GM21576 (cell line): Measurements from ENCODE around the gene ZMYND8.
"Not testable (repeated sequence)": the region's sequence is repeated elsewhere in the genome, so short reads cannot be mapped to it uniquely, and the experiment has no call there.

Experiments
- ATAC-seq: cut with Tn5 transposase; IDR thresholded peaks from one replicate; pipeline ENCODE4 v1.9.1; 2021; ENCODE audit warnings: mild to moderate bottlenecking, moderate library complexity; ENCODE audit not compliant: unreplicated experiment

The ZMYND8 gene

DNA sequence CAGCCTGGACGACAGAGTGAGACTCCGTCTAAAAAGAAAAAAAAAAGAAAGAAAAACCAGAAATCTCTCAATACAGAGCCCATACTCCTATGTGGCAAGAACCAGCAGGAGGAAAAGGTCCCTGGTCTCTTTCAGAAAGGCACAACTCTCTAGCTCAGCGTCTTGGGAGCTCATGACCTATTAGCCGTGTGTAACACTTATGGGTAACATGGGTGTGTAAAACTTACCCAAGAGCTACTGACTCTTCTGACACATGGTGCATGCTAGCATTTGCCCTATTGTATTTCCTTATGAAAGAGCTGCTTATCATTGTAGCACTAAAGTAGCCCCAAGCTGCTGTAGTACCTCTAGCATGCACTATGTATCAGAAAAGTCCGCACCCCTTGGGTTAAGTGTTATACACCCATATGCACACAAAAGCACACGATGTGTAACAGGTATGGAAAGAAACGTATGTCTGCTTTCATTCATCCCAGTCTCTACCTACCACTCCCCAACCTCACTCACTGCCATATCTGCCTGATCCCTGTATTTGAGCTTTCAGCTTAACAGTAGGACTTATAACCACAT, 85.4 kb downstream of the ZMYND8 start:
- ATAC-seq = no peak

DNA sequence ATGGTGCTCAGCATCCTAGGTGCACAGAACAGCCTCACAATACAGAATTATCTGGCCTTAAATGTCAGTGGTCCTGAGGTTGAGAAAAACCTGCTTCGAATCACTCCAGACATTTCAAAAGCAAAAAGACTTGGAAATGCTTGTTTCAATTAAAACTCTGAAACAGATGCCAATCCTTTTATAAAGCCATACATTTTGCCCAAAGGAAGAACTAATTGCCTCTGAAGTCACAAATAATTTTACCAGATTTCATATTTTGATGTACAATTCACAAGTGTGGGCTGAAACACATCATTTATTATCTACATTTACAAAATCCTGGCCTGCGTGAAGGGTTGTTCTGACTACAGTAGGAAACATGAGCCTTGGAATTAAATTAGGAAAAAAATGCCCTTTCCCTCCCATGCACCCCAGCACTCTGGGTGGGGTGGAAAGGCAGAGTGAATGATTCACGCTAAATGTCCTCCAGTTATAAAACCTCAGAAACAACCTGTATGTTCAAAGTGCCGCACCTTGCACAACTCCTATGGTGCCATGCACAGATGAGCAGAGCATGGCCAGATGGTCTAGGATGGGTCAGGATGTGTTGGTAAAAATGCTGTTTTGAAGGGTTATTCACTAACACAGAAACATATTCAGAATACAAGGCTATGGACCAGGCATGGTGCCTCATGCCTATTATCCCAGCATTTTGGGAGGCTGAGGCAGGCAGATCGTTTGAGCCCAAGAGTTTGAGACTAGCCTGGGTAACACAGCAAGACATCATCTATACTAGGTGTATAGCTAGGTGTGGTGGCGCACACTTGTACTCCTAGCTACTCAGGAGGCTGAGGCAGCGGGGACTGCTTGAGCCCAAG, 87.0 kb downstream of the ZMYND8 start:
- no peak for ATAC-seq

DNA sequence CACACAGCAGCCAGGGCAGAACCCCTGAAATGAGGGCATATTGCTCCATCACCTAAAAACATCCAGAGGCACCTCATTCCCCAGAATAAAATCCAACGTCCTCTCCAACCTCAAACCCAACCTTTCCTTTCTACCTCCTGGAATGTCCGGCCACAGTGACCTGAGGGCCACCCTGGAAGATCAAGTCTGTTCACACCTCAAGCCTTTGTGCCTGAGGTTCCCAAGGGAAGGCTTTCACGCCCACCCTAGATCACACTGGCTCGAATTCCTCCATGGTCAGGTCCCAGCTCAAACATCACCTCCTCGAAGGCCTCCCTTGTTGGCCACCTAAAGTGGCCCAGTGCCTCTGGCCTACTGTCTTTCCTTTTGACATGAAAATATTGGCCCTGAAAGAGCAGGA, 88.9 kb downstream of the ZMYND8 start:
- no peak for ATAC-seq

DNA sequence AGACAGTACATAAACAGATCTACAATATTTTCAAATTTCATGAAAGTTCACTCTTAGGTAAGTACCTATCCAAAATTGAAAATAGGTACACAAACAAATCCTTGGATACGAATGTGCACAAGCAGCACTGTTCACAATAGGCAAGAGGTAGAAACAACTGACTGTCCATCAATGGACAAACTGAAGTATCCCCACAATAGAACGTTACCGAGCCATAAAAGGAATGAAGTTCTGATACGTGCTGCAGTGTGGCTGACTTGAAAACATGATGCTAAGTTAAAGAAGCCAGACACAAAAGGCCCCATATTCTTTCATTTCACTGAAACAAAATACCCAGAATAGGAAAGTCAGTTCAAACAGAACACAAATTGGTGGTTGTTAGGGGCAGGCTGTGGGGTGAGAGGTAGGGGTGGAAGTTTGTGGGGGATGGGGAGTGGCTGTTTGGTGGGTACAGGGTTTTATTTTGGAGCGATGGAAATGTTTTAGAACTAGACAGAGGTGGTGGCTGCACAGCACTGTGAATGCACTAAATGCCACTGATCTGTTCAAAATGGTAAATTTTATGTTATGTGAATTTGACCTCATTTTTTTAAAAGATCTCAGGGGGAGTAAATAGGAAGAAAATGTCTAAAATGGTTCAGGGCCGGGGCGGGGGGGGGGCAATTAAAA, 89.5 kb downstream of the ZMYND8 start:
- no peak for ATAC-seq

DNA sequence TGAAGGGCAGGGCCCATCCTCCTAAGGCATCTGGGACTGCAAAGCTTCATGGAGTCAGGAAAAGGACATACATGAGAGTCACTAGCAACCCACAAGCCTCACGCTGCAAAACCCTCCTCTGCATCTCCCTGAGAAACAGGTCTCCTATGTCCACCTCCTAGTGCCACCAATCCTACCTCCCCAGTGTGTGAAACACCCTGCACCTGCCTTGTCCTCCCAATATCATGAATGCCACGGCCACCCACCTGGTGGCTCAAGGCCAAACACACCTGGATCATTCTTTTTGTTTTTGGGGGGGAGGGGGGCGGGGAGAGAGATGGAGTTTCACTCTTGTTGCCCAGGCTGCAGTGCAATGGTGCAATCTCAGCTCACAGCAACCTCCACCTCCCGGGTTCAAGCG, 90.5 kb downstream of the ZMYND8 start:
- ATAC-seq = no peak

DNA sequence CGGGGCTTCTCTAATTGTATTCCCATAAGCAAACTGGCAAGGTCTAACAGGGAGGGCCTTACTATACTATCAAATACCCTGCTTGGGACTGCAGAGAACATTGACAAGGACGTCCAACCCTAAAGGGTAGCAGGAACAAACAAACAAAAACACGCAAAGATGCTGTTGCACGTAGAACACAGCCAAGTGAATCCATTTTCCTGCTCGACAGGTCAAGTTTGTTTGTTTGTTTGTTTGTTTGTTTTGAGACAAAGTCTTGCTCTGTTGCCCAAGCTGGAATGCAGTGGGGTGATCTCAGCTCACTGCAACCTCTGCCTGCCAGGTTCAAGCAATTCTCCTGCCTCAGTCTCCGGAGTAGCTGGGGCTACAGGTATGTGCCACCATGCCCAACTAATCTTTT, 91.3 kb downstream of the ZMYND8 start:
- ATAC-seq = no peak

DNA sequence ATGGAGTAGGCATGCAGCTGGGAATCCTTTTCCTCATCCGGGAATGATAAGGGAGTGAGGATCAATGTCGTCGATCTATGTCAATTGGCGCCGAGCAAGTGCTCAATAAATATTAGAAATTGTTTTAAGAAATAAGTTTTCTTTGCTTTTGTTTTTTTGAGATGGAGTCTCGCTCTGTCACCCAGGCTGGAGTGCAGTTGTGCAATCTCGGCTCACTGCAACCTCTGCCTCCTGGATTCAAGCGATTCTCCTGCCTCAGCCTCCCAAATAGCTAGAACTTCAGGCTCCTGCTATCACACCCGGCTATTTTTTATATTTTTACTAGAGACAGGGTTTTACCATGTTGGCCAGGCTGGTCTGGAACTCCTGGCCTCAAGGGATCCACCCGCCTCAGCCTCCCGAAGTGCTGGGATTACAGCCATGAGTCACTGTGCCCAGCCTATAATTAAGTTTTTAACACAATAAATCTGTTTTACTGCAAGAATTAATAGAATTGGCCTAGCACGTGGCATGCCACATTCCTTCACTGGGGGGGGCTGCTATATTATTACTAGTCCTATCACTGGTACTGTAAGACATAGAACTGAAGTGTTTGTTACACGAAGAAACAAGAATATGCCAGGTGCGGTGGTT, 92.2 kb downstream of the ZMYND8 start:
- not testable (repeated sequence) for ATAC-seq

DNA sequence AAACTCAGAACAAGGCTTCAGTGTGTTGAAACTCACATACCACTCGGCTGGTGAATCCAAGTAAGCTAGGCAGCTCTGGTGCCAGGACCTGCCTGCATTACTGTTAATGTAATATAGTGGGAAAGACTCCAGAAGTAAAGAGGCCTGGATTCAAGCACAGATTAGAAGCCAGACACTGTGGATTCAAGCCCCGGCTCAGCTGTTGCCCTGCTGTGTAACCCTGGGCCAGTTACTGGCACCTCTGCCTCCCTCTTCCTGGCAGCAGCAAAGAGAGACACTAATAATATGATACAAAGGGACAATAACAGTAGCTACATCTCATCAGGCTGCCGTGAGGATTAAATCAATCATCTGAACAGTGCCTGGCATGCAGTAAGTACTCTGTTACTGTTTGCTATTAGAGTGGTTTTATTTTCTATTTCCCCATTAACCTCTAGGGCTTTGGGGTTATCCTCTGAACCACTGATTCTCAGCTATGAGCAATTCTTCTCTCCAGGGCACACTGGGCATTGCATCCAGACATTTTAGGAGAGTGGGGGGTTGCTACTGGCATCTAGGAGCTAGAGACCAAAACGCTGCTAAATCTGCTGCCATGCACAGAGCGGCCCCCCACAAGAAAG, 92.9 kb downstream of the ZMYND8 start:
- ATAC-seq = no peak

DNA sequence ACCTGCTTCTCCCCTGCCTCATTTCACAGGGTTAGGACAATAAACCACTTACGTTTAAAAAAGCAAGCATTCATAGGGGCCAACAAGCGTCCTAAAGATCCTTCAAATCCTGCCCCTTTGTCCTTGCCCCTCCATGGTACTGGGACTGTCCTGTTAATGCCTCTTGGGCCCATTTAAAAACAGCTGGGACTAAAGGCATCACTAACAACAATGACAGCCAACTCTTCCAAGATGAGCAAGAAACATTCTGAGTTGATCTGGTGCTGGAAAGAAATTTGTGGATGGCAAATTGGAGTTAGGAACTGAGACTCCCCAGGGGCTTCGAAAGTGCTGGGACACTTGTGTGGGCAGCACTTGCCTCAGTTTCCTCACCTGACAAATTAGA, 93.4 kb downstream of the ZMYND8 start:
- ATAC-seq = no peak

DNA sequence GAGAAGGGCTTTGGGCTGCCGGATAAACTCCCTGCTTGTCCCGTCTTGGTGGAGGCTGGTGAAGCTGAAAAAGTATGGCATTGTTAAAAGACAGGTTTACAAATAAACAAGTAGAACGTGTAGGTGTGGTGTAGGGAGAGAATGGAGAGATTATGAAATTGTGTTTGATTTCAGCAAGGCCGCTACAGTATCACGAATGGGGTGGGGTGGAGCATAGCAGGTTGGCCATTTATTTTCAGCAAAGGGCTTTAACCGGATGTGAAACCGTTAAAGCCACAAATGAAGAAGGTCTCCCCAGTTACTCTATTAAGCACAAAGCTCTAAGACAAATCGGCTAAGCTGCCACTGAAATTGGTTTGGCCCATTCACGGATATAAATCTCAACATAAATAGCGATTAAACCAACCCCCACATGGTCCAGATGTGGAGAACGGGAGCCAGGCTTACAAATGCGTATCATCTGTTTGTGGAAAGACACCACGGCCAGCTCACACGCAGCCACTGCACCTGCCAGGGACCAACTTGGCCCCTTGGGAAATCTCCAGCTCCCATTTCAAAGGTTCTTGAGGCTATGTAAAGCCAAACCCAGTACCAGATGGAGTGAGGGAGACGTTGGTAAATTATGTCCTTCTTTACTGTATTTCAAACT, 94.0 kb downstream of the ZMYND8 start:
- peak; percentile 35 for ATAC-seq

DNA sequence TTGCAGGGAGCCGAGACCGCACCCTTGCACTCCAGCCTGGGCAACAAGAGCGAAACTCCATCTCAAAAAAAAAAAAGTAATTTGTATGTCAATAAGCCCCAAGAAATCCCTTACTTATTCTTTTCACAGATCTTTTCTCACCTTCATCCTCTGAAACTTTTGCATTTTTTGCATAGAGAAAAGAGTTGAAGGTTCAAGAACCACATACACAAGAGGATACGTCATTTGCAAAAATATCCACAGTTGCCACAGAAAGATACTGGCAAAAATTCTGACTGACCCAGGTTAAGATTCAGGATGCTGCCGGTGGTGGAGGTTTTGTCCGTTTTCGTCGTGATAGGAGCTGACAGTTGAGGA, 94.5 kb downstream of the ZMYND8 start:
- no peak for ATAC-seq

DNA sequence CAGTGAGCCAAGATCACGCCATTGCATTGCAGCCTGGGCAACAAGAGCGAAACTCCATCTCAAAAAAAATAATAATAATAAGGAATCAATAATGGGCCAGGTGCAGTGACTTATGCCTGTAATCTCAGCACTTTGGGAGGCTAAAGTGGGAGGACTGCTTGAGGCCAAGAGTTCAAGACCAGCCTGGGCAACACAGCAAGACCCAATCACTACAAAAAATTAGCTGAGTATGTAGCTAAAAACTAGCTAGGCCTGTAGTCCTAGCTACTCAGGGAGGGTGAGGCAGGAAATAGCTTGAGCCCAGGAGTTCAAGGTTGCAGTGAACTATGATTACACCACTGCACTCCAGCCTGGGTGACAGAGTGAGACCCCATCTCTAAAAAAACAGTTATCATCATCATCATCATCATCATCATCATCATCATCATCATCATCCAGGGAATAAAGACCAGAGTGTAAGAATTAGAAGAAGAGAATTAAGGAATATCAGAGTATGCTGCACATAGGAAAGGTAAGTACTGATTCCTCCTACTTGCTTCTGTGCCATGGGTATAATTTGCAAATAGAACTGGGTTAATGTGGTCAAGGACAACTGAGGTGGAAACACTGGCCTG, 95.2 kb downstream of the ZMYND8 start:
- not testable (repeated sequence) for ATAC-seq

DNA sequence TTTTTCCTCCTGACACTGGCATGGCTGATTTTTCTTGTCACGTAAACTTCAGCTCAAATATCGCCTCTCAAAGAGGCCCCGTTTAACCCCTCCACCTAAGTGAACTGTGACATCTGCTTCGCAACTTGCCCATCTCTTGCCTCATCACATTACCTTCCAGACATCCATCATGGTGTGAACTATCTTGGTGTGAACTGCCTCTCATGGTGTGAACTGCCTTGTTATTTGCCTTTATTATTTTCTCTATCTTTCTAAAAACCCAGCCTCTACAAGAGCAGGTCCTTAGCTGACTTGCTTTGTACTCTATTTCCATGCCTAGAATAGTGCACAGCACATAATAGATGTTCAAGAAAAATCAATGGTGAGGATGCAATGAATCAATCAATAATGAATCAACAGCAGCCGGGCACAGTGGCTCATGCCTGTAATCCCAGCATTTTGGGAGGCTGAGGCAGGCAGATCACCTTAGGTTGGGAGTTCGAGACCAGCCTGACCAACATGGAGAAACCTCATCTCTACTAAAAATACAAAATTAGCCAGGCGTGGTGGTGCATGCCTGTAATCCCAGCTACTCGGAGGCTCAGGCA, 95.9 kb downstream of the ZMYND8 start:
- ATAC-seq = not testable (repeated sequence)

DNA sequence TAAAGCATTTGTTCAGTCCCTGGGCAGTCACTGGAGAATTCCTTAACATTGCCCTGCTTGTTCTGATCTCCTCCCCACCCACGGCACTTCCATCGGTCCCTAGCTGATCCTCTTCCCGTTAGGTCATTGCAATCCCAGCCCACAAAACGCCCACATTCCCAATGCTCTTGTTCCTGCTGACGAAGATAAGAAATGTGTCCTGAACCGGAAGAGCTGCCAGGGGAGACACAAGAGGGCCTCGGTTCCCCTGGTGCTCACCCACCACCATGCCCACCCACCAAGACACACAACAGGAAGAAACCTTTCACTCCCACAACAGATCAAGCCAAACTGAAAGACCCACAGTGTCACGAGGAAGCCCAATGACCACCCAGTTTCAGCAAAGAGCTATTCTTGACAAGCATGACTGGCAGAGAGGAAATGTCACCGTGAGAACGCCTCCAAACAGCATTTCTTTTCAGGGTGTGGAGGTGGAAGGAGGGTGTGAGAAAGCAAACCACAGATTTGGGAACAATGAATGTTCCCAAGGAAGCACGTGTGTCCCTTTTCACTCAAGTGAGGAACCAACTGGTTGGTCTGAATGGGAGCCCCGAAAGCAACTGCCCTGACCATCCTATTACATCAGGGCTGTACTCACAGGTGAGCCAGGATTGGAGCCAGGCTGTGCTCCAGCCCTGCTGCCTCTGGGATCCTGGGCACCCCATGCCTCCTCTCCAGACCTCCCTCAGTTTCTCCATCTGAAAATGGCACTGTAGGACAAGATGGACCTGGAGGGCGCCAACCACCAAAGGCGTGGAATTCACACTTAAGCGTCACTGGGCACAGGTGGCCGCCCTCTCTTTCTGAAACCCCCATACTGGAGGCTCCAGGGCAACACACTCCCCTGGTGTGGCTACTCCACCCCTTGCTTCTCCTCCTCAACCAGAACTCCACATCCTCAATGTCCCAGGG, 97.5 kb downstream of the ZMYND8 start:
- ATAC-seq = peak; percentile 54

DNA sequence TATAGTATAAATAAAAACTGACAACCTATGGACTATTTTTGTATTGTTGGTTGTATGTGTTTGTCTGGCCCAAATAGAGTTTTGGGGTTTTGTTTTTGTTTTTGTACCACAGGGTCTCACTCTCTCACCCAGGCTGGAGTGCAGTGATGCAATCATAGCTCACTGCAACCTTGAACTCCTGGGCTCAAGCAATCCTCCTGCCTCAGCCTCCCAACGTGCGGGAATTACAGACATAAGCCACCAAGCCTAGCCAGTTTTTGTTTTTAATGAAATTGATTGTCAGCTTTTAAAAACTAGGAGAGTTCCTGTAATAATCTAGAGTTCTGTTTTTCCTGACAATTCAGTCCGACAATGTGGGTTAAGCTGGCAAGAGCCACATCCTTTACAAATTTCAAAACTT, 98.7 kb downstream of the ZMYND8 start:
- ATAC-seq = no peak

DNA sequence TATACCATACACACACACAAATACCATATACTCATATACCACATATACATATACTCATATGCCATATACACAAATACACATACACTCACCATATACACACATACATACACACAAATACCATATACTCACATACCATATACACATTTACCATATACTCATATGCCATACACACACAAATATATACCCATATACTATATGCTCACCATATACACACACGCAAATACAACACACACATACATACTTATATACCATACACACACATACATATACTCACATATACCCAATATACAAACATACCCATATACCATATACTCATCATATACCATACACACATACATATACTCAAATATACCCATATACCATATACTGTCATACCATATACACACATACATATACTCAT, 99.2 kb downstream of the ZMYND8 start:
- ATAC-seq = no peak

DNA sequence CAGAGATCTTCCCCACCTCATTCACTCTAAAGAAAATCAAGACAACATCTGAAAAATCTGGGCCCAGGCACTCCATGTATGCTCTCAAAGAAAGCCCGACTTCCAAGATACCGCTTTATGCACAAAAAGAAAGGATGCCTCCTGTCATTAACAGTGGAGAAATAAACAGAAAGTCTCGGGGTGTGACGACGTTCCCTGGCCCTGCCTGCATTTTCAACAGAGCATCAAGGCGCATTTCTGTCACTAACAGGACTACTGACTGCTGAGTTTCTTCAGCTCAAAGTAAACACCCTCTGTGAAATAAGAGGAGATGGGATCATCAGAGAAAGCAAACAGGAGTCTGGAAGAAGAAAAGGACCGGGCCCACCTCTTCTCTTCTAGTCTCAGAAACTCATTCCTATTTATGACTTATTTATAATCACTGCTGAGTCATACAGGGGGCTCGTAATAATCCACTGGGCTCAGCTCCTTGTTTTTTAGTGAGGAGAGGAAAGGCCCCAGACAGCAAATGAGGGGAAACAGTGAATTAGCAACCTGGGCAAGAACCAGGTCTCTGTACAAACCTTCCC, 99.7 kb downstream of the ZMYND8 start:
- ATAC-seq = no peak

DNA sequence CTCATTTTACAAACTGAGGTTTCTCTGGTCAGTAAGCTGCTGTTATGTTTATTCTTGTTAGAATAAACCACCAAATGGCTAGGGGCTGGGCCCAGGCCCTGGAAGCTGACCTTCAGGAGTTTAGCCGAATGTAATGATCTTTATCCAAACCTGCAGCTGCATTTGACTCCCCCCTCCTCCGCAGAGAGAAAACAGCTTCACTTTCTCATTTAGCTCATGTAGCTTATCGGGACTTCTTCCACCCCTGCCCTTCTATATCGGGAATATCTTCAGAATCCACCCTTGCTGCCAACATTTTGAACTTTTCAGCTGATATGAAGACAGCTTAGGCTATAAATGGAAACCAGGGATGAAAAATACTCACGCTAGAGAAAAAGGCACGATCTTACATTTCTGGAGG, 102.6 kb downstream of the ZMYND8 start:
- no peak for ATAC-seq
